SU-DHL-6 (cell line): ENCODE results near the gene WNT10A.

Experiments
- H2AFZ ChIP-seq: fragments of 200-600 bp; sonication (generic); 2 replicates; pipeline ENCODE4 v1.6.1; 2014; ENCODE audit warnings: low read depth, mild to moderate bottlenecking, moderate library complexity, mixed read lengths, antibody characterized with exemption, low read length; ENCODE audit not compliant: severe bottlenecking
- H3F3A ChIP-seq: fragments of 200-600 bp; shearing (Covaris generic); 2 replicates; pipeline ENCODE4 v1.6.0; 2016; ENCODE audit warnings: antibody characterized with exemption, mild to moderate bottlenecking; ENCODE audit not compliant: insufficient read depth
- H3K27ac ChIP-seq: fragments of 200-600 bp; sonication (generic); 2 replicates; pipeline ENCODE4 v1.5.1; 2016; ENCODE audit warnings: low read depth, mild to moderate bottlenecking, low read length, moderate library complexity, mixed read lengths
- H3K27me3 ChIP-seq: fragments of 200-600 bp; sonication (generic), shearing (Covaris generic); 2 replicates; pipeline ENCODE4 v1.6.0; 2014; ENCODE audit warnings: mild to moderate bottlenecking, low read length
- H3K36me3 ChIP-seq: fragments of 200-600 bp; sonication (generic); 2 replicates; pipeline ENCODE4 v1.6.1; 2014; ENCODE audit warnings: mild to moderate bottlenecking, low read length, mixed read lengths
- H3K4me2 ChIP-seq: fragments of 300-600, 200-600 bp; shearing (Covaris generic), sonication (generic); 2 replicates; pipeline ENCODE4 v1.6.0; 2014; ENCODE audit warnings: low read length, low read depth, mild to moderate bottlenecking; ENCODE audit not compliant: poor library complexity, severe bottlenecking
- H3K4me3 ChIP-seq: fragments of 200-600 bp; sonication (generic); 2 replicates; pipeline ENCODE4 v1.5.1; 2014; ENCODE audit warnings: antibody characterized with exemption, low read length, mild to moderate bottlenecking, mixed read lengths; ENCODE audit not compliant: insufficient read depth, poor library complexity, severe bottlenecking
- H3K79me2 ChIP-seq: fragments of 200-600 bp; sonication (generic); 2 replicates; pipeline ENCODE4 v1.6.1; 2014; ENCODE audit warnings: mild to moderate bottlenecking, low read length, moderate library complexity; ENCODE audit not compliant: insufficient read depth
- H3K9ac ChIP-seq: fragments of 200-600 bp; sonication (generic); 2 replicates; pipeline ENCODE4 v1.7.0; 2014; ENCODE audit warnings: mild to moderate bottlenecking, low read length
- H3K9me2 ChIP-seq: fragments of 200-600 bp; sonication (generic); replicated peaks from 2 replicates; pipeline ENCODE4 v1.6.1; 2014; ENCODE audit warnings: low read length; ENCODE audit not compliant: insufficient read depth
- H3K9me3 ChIP-seq: fragments of 200-600 bp; sonication (generic); 2 replicates; pipeline ENCODE4 v1.6.1; 2014; ENCODE audit warnings: low read length, mixed read lengths; ENCODE audit not compliant: insufficient read depth
- H4K20me1 ChIP-seq: fragments of 200-600 bp; sonication (generic); 2 replicates; pipeline ENCODE4 v1.6.1; 2014; ENCODE audit warnings: low read depth, mild to moderate bottlenecking, antibody characterized with exemption, low read length, moderate library complexity, mixed read lengths
- CTCF ChIP-seq: fragments of 200-600 bp; sonication (generic); IDR thresholded peaks from one replicate; pipeline ENCODE4 v1.5.1; 2017; ENCODE audit warnings: antibody characterized with exemption, mild to moderate bottlenecking, low read length, moderate library complexity; ENCODE audit not compliant: insufficient read depth, poor library complexity, severe bottlenecking
- EZH2phosphoT487 ChIP-seq: fragments of 200-600 bp; sonication (generic), shearing (Covaris generic); conservative IDR thresholded peaks from 2 replicates; pipeline ENCODE4 v1.6.1; 2018; ENCODE audit warnings: mild to moderate bottlenecking, antibody characterized with exemption, low read length, moderate library complexity, mixed read lengths

The WNT10A gene

GRCh38 chr2:218920504-218920903, 39.9 kb downstream of the WNT10A start:
- Histone ChIP-seq H3K79me2 (no peaks in the 10 kb centered on the region), H3K27me3 (no peaks in the 10 kb centered on the region), H3K9me3 (no peaks in the 10 kb centered on the region; the same call in 1 of the 2 replicates), H3K9me2 (no peaks in the 10 kb centered on the region), H3F3A (no peaks in the 10 kb centered on the region), H3K27ac (no peak overlapping the region), H4K20me1 (no peaks in the 10 kb centered on the region), H3K9ac (no peak overlapping the region), H3K4me2 (no peak overlapping the region), H3K36me3 (no peaks in the 10 kb centered on the region), H3K4me3 (no peak overlapping the region), H2AFZ (no peak overlapping the region)
- TF ChIP-seq EZH2phosphoT487, result no peak
- TF ChIP-seq CTCF, result no peak

GRCh38 chr2:218924757-218925156, 44.1 kb downstream of the WNT10A start:
- no peaks in the 10 kb centered on the region for H3K79me2 ChIP-seq
- H3K9ac ChIP-seq, result no peak overlapping the region
- no peaks in the 10 kb centered on the region for H3K9me2 ChIP-seq
- no peaks in the 10 kb centered on the region for H4K20me1 ChIP-seq
- no peak overlapping the region for H3K27ac ChIP-seq
- H3F3A ChIP-seq, result no peaks in the 10 kb centered on the region
- no peak overlapping the region for H3K4me3 ChIP-seq
- H3K9me3 ChIP-seq, result no peaks in the 10 kb centered on the region; the same call in 1 of the 2 replicates
- no peak overlapping the region for H2AFZ ChIP-seq
- no peak overlapping the region for H3K4me2 ChIP-seq
- H3K27me3 ChIP-seq, result no peaks in the 10 kb centered on the region
- no peaks in the 10 kb centered on the region for H3K36me3 ChIP-seq
- TF ChIP-seq CTCF (no peak), EZH2phosphoT487 (no peak)

DNA sequence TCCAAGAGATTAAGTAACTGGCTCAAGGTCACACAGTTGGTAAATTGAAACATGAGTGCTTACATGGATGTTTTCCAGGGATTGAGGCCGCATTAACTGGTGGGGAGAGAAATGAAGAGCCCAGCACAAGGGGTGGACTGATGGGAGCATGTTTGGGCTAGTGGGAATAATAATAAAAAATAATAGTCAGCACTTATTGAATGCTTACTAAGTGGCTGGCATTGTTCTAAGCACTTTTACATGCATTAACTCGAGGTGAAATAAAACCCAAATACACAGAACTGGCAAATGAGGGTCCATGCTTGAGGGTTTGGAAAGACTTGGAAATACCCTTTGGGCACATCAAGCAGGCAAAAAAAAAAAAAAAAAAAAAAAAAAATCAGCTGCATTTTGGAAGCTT, 44.8 kb downstream of the WNT10A start:
- no peak for TF ChIP-seq EZH2phosphoT487
- TF ChIP-seq CTCF, result no peak
- H3K27ac ChIP-seq, result no peak overlapping the region
- H3K4me3 ChIP-seq, result no peak overlapping the region
- no peak overlapping the region for H2AFZ ChIP-seq
- H3K9me2 ChIP-seq, result no peaks in the 10 kb centered on the region
- H3K9me3 ChIP-seq, result no peaks in the 10 kb centered on the region; the same call in 1 of the 2 replicates
- H3K4me2 ChIP-seq, result no peak overlapping the region
- H3F3A ChIP-seq, result no peaks in the 10 kb centered on the region
- H3K27me3 ChIP-seq, result no peaks in the 10 kb centered on the region
- H4K20me1 ChIP-seq, result no peaks in the 10 kb centered on the region
- H3K36me3 ChIP-seq, result no peaks in the 10 kb centered on the region
- H3K9ac ChIP-seq, result no peak overlapping the region
- no peaks in the 10 kb centered on the region for H3K79me2 ChIP-seq
